Stimulated activated naive CD8-positive, alpha-beta T cell treated with anti-CD3 and anti-CD28 coated beads, Interleukin-15, Interleukin-2, amounts not matched to agents 100 U/mL and 50 U/mL, for 24 hours (primary cell): ENCODE results near the gene KCNMA1.

Experiments used
- ATAC-seq: fragments of 150-1000 bp; cut with Tn5 transposase; one replicate; pipeline ENCODE4 v1.10.0; 2021
- DNase-seq: peaks from one replicate; pipeline ENCODE4 v3.0.0; 2021

Gene KCNMA1

DNA sequence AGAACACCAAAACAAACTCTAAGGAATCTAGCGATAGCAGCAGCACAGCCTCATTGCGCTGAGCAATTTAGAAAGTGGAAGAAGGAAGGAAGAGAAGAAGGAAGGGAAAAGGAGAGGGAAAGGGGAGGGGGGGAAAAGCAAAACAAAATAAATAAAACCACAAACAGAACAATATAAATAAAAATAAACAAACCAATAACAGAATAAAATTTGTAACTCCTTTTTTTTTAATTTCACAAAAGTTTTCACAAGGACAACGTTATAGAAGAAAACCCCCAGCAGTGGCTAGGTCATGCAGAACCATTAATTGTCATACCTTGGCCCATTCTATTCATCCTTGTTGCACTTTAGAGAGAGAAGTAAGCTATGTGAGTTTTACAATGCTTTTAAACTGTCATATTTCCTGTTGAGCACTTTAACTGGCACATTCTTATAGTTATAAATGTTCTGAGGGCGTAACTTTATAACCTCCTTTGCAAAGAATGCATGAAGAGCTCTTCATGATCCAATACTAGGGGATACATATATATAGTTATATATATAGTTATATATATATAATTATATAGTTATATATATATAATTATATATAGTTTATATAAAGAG lies 752.8 kb downstream of the KCNMA1 start:
- no peak for DNase-seq
- ATAC-seq: no peak

DNA sequence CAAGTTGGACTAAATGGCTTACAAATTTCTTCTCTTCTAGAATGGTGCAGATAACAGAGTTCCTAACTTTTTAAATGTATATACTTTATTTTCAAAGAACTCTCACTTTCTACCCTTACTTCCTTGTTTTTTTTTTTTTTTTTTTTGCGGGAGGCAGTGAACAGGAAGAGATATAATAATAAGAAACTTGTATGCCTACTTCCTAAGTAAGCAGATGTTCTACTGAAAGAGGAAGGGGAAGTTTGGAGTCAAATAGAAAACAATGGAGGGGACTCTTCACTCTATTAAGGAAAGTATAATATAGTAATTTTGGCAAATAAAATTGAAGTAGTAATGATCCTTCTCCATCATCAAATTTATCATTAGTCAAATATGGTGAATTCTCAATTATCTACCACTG lies 754.0 kb downstream of the KCNMA1 start:
- DNase-seq (no peak), ATAC-seq (no peak)

DNA sequence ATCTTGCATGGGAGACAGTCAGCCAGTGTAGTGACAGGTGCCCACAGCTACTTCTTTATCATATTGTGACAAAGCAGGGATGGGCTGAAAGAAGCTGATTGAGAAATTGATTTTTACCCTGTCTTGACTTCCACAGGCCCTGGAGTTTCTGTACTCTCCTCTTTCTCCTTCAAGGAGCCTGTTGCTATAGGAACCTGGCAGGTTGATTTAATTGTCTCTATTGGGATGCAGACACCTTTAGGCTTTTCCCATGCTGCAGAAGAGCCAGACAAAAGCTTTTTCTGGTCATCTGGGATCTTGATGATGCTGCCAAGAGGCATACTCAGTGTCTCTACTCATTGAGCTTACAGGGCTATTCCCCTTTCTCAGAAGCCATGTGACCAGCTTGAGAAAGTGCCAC lies 754.8 kb downstream of the KCNMA1 start:
- DNase-seq (no peak), ATAC-seq (no peak)

DNA sequence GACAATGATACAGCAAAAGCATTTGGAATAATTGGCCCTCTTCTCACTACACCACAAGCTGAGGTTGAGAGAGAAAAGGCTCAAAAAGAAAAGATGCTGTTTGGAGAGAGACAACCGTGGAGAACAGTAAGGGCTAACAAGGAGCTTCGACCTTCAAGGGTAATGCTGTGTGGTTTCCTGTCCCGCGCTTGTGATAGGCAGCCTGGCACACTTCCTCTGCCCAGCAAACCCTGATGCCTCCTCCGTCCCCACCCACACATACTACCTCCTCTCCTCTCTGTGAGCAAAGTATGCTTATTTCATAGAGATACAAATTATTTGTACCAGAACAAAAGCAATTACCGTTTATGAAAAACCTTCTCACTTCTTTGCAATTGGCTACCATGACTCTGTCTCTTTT lies 755.4 kb downstream of the KCNMA1 start:
- ATAC-seq: no peak
- DNase-seq: no peak

DNA sequence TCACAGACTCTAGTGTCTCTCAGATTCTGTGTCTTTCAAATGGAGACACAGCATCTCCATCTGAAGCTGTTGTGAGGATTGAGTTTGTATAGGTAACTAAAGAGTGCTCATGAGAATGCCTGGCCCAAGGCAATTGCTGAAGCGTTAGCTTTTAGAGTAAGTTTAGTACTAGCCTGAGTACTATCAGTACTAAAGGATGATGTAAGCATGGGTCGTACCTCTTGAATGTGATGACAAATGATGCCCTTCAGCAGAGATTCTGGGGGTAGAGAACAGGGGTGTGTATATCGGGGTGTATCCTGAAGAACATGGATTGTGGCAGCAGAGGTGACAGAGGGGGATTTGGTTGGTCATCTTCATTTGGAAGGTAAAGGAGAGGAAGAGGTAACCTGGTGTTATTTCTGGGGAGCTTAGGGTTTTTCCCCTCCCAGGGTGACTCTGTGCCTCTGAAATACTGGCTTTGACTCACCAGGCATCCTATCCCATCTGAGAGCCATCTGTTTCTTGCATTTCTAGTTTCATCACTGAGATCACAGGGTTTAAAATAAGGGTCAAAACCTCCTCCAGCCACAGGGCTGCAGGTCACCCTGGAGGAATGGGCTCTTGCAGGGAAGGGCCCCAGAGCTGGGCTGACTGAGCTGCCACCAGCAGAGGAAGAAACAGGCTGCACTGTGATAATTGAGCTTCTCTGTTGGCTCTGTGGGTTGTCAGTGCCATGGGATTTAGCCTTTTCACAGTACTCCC lies 756.0 kb downstream of the KCNMA1 start:
- peak; percentile 19 for ATAC-seq

DNA sequence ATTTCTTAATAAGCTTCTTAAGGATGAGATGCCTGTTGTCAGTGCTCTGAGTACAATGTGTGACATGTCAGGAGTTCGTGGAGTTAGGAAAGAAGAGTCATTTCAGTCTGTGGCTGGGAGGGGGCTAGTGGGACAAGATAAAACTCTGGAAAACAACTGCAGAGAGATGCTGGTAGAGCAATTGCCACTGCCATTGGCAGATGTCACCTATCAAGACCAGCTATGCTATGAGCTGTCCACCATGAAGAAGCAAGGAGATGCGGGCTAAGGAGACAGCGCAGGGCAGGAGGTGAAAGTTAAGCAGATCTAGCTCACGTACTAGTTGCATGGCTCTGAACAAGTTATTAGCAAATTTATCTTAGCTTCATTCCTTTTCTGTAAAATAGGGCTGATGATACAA lies 756.7 kb downstream of the KCNMA1 start:
- DNase-seq (no peak), ATAC-seq (no peak)

More for the DNA sequence above, 756.0 kb downstream of the KCNMA1 start:
- DNase-seq: no peak

DNA sequence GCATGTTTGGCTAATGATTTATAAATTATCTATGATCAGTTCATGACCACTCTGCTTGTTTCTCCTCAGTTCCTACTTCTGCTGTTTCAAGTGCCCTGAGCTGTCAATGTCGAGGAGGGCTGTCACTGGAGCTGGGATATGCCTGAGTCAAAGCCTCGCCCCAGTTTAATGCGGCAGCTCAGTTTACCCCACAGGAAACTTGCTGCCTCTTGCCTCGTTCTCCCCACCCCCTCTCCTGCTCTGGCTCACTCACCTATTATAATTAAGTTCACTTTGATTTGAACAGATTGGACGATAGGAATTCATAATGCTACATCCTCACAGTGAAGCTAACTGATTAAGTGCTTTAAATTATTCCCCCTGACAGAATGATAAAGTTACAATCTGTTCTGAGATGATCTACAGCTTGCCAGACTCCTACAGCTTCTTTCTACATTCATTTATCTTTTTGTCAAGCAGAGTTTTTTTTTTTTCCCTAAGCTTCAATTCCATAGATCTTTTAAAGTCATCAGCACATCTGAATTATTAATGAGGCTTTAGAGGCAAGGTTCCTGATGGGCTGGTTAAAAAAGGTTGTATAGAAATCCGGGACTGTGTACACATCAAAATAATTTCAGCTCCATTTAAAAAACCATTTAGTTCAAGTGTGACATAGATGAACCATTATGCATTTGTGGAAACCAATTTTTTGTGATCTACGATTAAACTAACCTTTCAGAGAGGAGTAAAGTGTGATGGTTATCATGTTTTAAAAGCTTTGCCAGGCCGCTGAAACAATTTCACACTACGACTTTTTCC lies 758.3 kb downstream of the KCNMA1 start:
- ATAC-seq (no peak), DNase-seq (no peak)

DNA sequence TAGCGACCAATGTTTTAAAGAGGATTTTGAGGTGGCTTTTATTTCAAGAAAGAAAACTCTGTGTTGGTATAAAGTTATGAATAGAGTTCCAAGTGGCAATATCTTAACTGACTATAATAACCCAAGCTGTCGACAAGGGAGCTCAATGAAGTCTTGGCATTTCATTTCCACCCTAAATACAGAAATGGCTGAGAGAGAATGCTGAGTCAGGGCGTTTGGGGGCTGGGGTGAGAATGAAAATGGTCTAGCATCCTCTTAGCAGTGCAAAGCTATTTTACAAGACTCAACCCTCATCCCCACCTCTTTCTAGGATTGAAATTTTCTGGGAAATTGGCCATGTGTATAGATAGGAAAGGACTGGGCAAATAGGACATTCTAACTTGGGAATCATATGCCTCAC lies 759.1 kb downstream of the KCNMA1 start:
- ATAC-seq (no peak), DNase-seq (no peak)

DNA sequence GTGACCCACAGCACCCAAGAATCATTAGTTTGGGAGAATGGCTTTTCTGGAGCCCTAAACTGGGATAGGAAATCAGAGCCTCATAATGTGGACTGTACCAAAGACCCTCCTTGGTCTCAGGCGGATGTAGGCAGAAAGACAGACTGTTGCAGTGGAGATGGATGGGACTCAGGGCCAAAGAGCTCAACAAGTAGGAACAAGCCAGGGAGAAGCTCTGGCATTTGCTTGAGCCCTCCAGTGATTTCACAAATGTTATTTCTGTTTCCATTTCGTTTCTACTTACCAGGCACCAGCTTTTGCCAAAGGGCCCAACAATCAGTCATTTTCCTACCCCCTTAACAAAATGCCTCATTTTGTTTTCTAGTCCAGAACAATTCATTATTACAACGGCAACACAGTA lies 762.7 kb downstream of the KCNMA1 start:
- DNase-seq: no peak
- ATAC-seq: no peak

DNA sequence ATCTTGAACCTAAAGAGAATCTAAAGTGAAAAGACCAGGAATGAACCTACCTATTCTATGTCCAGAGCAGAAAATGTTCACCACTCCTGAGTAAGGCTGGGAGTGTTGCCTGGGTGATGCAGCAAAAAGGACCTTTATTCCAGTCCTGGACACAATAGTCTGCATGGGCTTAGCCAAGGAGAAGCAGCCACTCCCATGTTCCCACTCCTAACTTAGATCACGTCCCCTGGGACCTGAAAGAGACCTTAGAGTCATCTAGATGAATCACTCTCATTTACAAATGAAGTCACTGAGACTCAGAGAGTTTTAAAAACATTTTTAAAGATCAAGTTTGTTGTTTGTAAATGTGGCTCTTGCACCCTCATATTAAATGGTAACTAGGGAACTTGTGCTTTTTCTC lies 763.4 kb downstream of the KCNMA1 start:
- DNase-seq (no peak), ATAC-seq (no peak)

DNA sequence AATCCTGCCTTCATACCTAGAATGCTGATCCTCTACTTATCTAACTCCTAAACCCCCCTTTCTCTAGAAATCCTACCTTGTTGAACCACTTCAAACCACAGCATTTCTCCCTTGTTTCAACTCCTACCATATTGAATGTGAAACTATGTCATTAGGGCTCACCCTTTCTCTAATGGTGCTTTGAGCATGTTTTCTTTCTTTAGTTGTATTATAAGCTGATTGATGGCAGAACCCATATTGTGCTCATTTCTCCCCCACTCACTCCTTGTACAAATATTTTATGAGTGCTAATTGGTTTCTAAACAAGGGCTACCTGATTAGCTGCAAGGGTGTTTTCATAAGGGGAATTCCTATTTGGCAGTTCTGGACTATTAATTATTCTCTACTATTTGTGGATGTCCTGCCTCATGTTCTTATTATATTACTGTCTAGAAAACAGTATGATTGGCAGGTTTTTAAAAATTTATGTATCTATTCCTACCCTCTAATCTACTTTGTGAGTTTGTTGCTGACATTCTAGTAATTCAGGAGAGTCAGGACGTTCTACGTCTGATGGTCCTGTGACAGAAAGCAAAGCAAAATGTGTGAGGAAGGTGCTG lies 765.8 kb downstream of the KCNMA1 start:
- DNase-seq (no peak), ATAC-seq (no peak)

DNA sequence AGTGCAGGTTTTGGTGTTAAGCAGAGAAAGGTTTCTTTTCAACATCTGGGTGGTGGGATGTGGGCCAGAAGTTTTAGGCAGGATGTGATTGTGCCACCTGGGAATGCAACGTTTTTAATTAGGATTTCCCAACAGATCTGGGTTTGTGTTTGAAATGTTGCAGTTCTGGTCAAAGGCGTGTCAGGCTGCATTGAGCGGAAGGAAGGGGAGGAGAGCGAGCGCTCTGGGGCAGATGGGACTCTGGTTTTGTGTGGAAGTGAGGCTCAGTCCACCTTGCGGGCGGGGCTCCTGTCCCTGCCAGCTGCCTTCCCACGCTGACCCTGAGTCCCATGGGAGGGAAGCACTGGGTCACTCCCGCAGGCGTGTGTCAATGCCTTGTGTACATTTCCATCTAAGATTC lies 767.7 kb downstream of the KCNMA1 start:
- ATAC-seq: no peak

DNA sequence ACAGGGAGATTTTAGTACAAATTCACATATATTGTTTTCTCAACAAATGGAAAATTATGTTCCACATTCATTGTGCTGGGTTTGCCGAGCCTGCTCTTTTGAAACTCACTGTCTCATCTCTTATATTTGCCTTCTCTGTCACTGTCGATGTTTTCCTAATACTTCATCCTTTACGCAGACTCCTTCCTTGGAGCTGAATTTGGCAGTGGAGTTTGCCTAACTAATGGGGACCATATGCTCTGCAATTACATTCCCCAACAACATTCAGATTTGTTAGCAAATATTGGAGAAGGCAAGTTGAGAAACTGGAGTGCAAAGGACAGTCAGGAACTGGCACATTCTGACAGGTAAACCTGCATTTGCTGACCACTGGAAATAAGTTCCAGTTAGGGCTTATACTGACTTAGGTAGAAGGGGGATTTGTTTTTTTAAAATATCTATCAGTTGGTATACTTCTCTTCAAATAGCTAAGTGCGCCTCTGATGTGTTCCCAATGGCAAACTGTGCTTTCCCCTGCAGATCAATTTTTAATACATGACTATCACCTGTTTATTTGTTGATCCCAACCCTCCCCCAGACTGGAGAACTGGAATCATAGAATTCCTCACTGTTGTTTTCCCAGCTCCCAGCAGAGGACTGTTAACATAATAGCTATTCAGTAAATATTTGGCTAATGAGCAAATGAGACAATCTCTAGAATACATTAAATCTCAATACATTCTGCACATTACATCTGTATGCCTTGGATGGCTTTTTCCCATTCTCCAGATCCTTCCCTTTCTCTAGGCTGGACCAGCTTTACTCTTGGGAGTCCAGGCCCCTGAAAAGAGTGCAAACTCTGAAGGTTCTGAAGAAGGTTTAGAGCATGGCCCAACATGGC lies 769.3 kb downstream of the KCNMA1 start:
- DNase-seq: no peak

More for the DNA sequence above, 767.7 kb downstream of the KCNMA1 start:
- DNase-seq: no peak

DNA sequence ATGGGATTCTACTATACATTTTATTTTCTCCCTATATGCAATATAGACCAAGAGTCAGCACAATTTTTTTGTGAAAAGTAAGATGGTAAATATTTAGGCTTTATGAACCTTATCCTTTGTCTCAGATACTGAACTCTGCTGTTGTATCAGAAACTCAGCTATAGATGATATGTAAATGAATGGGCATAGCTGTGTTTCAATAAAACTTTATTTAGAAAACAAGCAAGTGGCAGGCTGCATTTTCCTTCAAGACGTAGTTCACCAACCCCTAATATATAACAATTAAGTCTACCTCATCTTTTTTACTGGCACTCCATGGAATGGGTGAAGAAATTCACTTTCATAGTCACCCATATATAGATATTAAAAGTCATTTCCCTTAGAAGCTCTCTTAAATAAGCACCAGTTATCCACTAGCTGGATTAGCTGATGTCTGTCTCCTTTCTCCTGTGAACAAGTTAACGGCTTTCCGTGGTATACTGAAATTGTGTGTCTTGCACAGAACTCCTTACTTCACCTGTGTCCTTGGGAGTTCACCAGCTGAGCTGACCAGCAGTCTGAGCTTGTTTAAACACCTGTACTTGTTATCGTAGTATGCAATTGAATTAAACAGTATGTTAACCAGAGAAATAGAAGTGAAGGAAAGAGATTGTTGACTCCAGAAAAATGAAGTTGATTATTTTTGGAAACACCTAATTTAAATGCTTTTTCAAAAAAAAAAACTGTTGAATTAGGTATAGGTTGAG lies 770.6 kb downstream of the KCNMA1 start:
- ATAC-seq: no peak
- no peak for DNase-seq

More for the DNA sequence above, 769.3 kb downstream of the KCNMA1 start:
- no peak for ATAC-seq

DNA sequence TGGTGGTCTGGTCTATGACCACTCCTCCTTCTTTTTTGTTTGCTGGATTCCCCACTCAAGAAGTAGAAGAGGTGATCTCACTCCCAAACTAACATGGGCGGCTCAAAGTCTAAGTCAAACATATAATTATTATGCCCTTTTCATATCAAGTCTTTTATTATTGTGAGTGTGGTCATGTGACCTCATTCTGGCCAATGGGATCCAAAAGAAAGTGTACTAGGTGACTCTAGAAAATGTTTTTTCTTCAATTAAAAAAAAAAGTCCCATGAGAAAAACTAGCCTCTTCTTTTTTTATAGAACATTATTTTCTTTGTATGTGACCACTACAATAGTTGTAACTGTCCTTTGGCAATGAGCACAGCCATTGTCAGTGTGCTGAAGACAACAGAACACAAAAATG lies 772.7 kb downstream of the KCNMA1 start:
- ATAC-seq: no peak
- no peak for DNase-seq

DNA sequence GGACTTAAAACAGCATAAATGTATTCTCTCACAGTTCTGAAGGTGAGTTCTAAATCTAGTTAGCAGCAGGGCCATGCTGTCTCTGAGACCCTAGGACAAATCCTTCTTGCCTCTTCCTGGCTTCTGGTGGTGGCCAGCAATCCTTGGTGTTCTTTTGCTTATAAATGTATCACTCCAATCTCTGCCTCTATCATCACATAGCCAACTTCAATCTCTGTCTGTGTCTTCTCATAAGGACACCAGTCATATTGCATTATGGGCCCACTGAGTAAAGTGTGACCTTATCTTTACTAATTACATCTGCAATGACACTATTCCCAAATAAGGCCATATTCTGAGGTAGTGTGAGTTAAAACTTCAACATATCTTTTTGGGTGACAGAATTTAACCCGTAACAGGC lies 778.9 kb downstream of the KCNMA1 start:
- DNase-seq: no peak
- ATAC-seq: no peak

DNA sequence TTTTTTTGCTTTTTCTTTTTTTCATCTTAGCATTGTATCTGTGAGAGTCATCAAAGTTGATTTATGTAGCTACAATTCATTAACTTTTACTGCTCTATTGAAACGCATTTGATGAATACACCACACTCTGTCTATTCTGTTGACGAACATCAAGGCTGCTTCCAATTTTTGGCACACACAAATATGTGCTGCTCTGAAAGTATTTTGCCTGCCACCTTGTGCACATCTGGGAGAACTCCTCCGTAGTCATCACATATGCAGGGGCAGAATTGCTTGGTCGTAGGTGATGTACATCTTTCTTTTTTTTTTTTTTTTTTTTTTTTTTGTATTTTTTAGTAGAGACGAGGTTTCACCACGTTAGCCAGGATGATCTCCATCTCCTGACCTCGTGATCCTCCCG lies 796.8 kb downstream of the KCNMA1 start:
- no peak for DNase-seq
- no peak for ATAC-seq

DNA sequence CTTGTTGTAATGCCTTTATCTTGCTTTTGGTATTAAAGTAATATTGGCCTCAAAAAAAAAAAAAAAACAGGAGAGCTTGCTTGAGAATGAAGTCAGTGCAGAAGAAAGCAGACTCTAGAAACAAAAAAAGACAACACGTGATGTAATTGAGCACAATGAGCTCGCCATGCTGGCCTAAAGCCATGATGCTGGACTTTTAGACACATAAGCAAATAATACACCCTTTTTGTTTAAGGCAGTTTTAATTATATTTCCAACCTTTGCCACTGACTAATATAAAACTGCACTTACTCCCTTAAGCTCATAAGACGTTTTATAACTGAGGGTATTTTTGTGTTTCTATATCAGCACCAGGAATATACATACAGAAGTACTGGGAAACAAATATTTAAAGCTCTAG lies 798.3 kb downstream of the KCNMA1 start:
- ATAC-seq (no peak), DNase-seq (no peak)

DNA sequence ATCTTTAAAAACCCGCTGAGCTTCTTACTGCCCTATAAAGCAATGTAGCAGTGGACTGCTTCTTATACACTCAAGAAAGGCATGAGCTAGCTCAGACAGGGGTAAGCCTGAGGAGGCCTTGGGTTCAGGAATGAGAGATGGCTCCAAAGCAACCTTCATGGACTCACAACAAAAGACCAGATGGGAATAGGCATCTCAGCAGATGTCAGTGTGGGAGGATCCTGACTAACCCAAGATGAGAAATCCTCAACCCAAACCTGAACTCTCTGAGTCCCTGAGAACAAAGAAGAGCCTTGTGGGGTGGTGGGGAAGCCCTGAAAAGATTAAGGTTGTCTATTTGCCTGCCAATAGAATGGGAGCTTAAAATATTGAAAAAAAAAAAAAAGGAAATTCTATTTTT lies 807.4 kb downstream of the KCNMA1 start:
- ATAC-seq: no peak
- no peak for DNase-seq

DNA sequence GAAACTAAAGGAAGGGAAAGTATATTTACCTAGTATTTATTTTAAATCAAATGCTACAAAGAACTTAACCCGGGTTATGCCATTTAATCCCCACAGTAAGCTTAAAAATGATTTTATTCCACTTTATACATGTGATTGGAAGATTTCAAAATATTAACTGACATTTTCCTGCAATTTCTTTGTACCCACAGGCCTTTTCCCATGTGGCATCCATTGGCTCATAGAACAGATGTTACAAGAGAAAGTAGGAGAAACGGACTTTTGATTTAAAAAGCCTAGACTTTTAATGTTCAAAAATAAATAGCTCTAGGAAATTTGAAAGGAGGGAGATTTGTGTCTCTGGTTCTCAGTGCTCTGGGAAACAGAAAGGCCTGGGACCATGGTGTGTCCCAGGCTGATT lies 807.9 kb downstream of the KCNMA1 start:
- DNase-seq (no peak), ATAC-seq (no peak)
